SH-SY5Y (cell line): Measurements from ENCODE around the gene DLG2.
A peak's percentile ranks its signal among the peaks of the same experiment; 100 is the strongest.

ENCODE experiments used
- GATA2 ChIP-seq: IDR thresholded peaks from 2 replicates; pipeline ENCODE4 v1.6.1; 2011; ENCODE audit warnings: mild to moderate bottlenecking, low read depth, low read length
- GATA3 ChIP-seq: IDR thresholded peaks from 2 replicates; pipeline ENCODE4 v1.6.1; 2011; ENCODE audit warnings: low read depth, mild to moderate bottlenecking, low read length, moderate library complexity

The DLG2 gene

DNA sequence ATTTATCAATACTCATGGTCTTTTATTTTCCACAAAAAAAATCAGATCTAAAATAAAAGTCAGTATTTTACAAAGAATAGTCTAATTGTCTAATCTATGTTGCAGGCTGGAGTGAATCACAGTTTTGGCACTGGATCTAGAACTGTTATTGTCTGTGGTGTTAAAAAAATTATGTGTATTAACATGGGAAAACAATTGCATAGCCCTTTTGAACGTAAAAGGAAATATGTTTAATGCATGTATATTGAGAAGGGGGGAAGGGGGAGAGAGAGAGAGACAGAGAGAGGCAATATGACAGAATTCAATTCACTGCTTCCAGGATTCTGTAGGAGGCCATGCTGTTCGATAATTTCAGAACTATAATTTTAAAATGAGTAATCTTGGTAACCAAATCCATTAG lies 2016.1 kb downstream of the DLG2 start:
- no peak for TF ChIP-seq GATA3
- TF ChIP-seq GATA2 = no peak

DNA sequence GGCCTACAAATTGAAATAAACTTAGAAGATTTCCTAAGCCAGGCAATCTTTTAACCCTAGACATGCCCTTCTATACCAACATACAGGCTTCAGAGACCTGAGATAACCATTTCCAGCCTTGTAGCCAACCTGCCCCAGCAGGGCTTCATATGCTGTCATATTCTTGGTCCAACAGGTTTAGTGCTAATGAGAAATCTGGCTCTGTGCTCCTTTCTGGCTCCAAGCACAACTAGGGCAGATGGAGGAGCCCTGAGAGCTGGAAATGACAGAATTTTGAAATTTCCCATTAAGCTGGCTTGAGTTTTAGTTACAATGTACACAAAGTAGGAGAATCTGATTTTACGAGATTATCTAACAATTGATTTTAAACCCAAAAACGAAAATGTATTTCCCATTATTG lies 2018.0 kb downstream of the DLG2 start:
- TF ChIP-seq GATA2 = no peak
- no peak for TF ChIP-seq GATA3

DNA sequence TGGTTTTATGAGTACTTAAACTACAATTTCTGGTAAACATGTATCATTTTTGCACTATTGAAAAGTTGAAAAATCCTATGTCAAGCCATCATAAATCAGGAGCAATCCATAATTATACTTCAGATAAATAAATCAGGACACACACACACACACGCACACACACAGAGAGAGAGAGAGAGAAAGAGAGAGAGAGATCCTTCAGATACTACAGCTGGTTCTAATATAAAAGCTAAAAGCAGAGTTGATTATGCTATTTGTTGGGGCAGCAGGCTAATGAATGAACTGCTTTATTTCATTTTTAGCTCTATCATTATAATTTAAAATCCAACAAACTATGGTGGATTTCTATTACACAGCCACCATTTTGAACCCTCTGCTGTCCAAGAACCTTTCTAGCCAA lies 2018.6 kb downstream of the DLG2 start:
- TF ChIP-seq GATA3 (peak; percentile 84; the same call in 1 of the 2 replicates), GATA2 (peak; percentile 73)

GRCh38 chr11:83601914-83602527 lies 2025.1 kb downstream of the DLG2 start:
- no peak for TF ChIP-seq GATA2
- no peak for TF ChIP-seq GATA3

DNA sequence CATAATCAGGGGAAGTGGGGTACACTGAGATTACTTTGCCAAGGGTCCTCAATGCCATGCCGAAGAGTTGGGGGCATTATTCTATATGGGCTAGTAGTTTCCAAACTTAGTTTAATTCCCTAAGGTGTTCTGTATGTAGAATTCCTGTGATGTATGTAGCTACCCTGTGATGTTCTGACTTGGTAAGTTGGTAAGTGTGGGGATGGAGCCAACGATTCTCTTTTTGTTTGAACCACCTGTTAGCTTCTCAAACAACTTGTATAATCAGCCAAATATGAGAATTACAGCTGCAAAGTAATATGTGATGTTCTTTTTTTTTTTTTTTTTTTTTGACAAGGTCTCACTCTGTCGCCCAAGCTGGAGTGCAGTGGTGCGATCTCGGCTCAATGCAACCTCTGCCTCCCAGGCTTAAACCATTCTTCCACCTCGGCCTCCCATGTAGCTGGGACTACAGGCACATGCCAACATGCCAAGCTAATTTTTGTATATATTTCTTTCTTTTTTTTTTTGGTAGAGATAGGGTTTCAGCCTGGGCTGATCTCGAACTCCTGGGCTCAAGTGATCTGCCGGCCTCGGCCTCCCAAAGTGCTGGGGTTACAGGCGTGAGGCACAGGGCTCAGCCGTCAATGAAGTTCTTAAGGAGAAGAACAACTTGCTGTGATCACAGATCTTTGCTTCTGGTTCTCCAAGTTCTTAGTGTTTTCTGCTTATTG lies 2025.8 kb downstream of the DLG2 start:
- TF ChIP-seq GATA2 = no peak
- TF ChIP-seq GATA3 = no peak

DNA sequence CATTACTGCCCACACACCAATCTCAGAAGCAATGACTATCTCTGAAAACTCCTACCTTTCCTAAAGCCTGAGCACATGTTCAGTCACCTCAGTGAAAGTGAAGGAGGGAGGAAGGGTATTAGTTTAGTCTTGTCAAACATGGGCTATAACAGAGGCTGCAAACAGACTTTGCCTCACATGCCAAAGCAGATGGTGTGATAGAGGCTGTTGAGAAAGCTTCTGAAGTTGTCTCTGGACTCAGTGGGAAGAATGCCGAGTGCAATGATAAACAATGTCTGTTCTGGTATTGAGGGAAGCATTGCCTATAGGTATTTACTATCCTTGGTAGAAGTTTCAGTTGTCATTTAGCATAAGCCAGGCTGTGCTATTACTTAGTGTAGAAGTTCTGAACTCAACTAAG lies 2026.5 kb downstream of the DLG2 start:
- TF ChIP-seq GATA2 (no peak), GATA3 (no peak)

DNA sequence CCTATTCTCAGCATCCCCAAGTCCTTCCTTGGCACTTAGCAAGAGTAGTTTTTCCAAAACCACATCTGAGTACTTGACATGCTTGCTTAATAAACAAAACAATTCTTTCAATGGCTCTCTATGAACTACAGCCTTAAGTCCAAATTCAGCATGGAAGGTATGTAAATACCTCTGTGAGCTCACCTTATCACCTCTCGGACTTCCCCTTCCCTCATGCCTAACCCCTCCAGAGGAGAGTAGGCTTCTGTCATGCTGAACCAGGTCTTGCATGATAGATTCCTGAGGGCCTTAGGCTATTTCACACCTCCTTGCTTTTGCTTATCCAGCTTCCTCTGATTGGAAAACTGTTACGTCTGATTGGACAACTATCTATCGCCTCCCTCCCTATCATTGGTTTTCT lies 2028.1 kb downstream of the DLG2 start:
- TF ChIP-seq GATA3 (no peak), GATA2 (no peak)

- no peak for TF ChIP-seq GATA2
- no peak for TF ChIP-seq GATA3
Observed at GRCh38 chr11:83583757-83584366, 2043.3 kb downstream of the DLG2 start.

DNA sequence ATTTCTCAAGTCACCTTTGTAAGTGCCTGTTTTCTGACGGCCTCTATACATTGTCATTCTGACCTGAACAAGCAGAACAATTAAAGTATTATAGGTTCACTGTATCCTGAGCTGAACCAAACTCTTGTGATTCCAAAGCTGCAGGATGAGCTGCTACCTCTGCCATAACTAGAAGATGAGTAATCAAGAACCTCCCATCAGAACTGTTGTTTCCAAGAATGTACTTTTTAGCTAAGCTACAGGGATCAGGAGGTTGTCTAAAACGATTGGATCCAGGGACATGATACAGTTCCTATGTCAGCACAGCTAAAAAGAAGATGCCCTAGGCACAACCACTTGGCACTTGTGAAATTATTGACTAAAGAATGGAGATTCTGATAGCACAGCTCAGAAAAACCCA lies 2052.6 kb downstream of the DLG2 start:
- TF ChIP-seq GATA2 (no peak), GATA3 (no peak)

- no peak for TF ChIP-seq GATA3
- TF ChIP-seq GATA2 = no peak
Observed at GRCh38 chr11:83572581-83573496, 2054.3 kb downstream of the DLG2 start.

GRCh38 chr11:83571302-83571701 lies 2055.8 kb downstream of the DLG2 start:
- no peak for TF ChIP-seq GATA2
- no peak for TF ChIP-seq GATA3

- TF ChIP-seq GATA3 (no peak), GATA2 (no peak)
Observed at GRCh38 chr11:83569134-83569805, 2057.9 kb downstream of the DLG2 start.

- TF ChIP-seq GATA2 (no peak), GATA3 (no peak)
Observed at GRCh38 chr11:83568516-83568915, 2058.6 kb downstream of the DLG2 start.
